ENCODE measurements around the gene TXNRD1. TPM values are rescaled to one million over a fixed set of nuclear protein-coding genes. Genes with fewer than 3 reads are reported as not detected.

The TXNRD1 gene
- total RNA-seq, 4 donors from 2014 or later, result 170 to 313 (median 247) TPM

DNA sequence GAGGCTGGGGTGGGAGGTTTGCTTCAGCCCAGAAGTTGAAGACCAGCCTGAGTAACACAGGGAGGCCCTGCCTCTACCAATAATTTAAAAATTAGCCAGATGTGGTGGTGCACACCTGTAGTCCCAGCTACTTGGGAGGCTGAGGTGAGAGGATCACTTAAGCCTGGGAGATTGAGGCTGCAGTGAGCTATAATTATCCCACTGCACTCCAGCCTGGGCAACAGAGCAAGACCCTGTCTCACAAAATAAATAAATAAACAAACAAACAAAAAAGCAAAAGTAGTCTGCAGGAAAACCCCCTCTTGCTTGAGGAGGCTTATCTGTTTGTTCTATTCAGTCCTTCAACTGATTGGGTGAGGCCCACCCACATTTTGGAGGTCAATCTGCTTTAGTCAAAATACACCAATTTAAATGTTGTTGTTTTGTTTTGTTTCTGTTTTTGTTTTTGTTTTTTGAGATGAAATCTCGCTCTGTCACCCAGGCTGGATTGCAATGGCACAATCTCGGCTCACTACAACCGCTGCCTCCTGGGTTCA is 24.9 kb upstream of the TXNRD1 start:
- TF ChIP-seq, protein P1, sequence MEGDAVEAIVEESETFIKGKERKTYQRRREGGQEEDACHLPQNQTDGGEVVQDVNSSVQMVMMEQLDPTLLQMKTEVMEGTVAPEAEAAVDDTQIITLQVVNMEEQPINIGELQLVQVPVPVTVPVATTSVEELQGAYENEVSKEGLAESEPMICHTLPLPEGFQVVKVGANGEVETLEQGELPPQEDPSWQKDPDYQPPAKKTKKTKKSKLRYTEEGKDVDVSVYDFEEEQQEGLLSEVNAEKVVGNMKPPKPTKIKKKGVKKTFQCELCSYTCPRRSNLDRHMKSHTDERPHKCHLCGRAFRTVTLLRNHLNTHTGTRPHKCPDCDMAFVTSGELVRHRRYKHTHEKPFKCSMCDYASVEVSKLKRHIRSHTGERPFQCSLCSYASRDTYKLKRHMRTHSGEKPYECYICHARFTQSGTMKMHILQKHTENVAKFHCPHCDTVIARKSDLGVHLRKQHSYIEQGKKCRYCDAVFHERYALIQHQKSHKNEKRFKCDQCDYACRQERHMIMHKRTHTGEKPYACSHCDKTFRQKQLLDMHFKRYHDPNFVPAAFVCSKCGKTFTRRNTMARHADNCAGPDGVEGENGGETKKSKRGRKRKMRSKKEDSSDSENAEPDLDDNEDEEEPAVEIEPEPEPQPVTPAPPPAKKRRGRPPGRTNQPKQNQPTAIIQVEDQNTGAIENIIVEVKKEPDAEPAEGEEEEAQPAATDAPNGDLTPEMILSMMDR (IDR thresholded peaks at IDR 0.05), result no peak
- ATAC-seq (ENCODE audit: low FRiP score), result no peak
- DNase-seq (ENCODE audit: low spot score), result no peak

DNA sequence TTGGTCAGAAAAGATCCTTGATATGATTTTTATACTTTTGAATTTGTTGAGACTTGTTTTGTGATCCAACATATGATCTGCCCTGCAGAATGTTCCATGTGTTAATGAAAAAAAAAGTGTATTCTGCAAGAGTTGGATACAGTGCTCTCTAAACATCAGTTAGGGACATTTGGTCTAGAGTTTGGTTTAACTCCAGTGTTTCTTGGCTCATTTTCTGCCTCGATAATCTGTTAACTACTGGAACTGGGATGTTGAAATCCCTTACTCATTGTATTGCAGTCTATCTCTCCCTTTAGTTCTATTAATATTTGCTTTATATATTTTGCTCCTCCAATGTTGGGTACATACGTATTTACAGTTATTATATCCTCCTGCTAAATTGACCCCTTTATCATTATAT is 18.3 kb upstream of the TXNRD1 start:
- TF ChIP-seq, protein P1 (IDR thresholded peaks at IDR 0.05), result no peak
- DNase-seq (ENCODE audit: low spot score), result no peak
- ATAC-seq (ENCODE audit: low FRiP score), result no peak

GRCh38 chr12:104199964-104200363 is 15.6 kb upstream of the TXNRD1 start:
- ATAC-seq (ENCODE audit: low FRiP score) (no peak), DNase-seq (ENCODE audit: low spot score) (no peak)
- TF ChIP-seq, protein P1 (IDR thresholded peaks at IDR 0.05), result no peak

DNA sequence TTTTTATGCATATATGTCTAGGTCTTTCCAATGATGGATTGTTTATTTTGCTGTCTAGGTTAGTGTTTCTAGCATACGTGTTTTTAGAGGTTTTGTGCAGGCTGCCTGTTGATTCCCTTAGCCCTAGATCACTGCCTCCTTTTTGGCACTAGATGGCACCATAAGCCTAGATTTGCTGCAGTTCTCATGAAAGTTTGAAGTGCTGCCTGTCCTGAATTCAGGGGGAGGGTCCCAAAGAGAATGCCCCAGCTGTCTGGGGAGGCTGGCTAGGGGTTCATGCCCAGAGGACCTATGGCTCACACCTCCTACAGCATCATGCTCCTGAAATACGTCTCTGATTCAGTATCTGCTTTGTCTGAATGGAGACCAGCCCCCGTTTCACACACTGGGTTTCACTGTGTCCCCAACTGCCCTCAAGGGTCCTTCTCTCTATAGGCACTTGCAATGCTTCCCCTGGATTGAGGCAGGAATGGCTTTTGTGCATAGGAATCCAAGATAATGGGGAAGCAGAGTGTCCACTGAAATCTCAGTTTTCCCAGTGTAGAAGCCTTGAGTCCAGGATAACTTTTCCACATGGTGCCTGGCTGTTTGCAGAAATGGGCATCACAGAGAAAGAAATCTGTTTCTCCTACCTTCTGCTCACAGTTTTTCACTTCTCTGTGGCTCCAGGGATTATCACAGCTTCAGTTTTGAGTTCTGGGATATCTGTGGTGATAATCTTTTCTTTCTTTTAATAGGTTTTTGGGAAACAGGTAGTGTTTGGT is 14.2 kb upstream of the TXNRD1 start:
- DNase-seq (ENCODE audit: low spot score) (no peak), ATAC-seq (ENCODE audit: low FRiP score) (no peak)
- TF ChIP-seq, protein P1 (IDR thresholded peaks at IDR 0.05), result no peak

DNA sequence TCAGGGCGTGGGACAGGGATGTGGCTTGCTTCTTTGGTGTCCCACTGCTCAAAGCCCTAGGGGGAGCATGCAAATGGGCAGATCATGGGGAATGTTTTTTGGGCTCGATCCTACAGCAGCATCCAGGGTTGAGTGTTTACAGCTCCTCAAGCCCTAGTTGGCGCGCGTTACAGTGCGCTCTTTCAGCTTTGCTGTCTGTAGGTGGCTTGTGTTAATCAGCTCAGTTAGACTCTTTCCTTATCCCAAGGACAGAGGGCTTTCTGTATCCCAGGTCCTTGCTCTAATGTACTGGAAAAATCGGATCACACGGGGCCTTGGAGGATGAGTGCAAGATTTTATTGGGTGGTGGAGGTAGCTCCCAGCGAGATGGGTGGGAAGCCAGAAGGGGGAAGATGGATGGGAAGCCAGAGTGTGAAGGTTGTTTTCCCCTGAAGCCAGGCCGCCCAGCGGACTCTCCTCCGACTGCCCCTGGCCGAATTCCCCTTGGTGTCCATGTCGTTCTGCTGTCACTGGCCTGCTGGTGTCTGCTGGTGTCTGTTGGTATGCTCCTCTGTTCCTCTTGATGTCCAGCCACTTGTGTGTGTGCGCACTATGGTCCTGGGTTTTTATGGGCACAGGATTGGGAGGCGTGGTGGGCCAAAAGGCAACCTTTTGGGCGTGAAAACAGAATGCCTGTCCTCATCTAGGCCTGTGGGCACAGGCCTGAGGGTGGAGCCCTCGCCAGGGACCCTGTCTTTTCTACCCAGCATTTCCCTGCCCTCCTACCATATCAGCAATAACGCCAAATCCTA is 10.7 kb upstream of the TXNRD1 start:
- ATAC-seq (ENCODE audit: low FRiP score), result no peak
- no peak for DNase-seq (ENCODE audit: low spot score)
- TF ChIP-seq, protein P1 (IDR thresholded peaks at IDR 0.05), result no peak

- TF ChIP-seq, protein P1 (IDR thresholded peaks at IDR 0.05), result no peak
- no peak for ATAC-seq (ENCODE audit: low FRiP score)
- DNase-seq (ENCODE audit: low spot score), result no peak
These were observed 8.0 kb upstream of the TXNRD1 start for GRCh38 chr12:104207416-104208205.
